Measurements from ENCODE around the gene OR4K14. TPM values are rescaled to one million over a fixed set of nuclear protein-coding genes. Genes with fewer than 3 reads are reported as not detected.
"Not testable (repeated sequence)": the region's sequence is repeated elsewhere in the genome, so short reads cannot be mapped to it uniquely, and the experiment has no call there.

The OR4K14 gene
- total RNA-seq, 2 donors from 2014 or later, result not detected

DNA sequence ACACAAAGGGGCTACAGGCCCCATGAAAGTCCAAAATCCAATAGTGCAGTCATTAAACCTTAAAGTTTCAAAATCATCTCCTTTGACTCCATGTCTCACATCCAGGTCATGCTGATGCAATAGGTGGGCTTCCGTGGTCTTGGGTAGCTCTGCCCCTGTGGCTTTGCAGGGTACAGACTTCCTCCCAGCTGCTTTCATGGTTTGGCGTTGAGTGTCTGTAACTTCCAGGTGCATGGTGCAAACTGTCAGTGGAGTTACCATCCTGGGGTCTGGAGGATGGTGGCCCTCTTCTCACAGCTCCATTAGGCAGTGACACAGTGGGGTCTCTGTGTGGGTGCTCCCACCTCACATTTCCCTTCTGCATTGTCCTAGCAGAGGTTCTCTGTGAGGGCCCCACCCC is 25.7 kb downstream of the OR4K14 start:
- H3K27ac ChIP-seq, result no peak overlapping the region
- no peaks in the 10 kb centered on the region for H3K9me3 ChIP-seq

DNA sequence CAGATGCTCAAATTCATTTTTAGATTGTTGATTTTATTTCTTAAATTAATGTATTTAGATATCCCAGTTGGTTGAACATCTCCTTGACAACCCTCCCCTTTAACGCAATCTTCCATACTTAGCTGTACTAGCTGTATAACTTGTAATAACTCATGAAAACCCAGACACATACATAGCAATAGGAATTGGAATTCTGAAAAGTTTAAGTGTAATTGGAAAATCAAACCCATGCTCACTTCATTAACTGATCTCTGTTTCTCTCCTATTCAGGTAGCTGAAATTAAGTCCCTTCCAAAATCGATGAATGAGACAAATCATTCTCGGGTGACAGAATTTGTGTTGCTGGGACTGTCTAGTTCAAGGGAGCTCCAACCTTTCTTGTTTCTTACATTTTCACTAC is 43.8 kb downstream of the OR4K14 start, which contains the start of gene OR4K15:
Gene OR4K15 (plus strand): TSS at position 301 of the 400 bp plus-strand sequence. CDS start 0 bp downstream, at position 301.
- TF ChIP-seq CTCF (IDR thresholded peaks at IDR 0.05), result no peak
- H3K4me3 ChIP-seq, result no peak within 1 kb of the TSS
- H3K36me3 ChIP-seq, result no peaks in the 10 kb centered on the region
- H3K27me3 ChIP-seq (replicated peaks; ENCODE audit: insufficient read depth), result no peaks in the 10 kb centered on the region
- DNase-seq (ENCODE audit: low spot score) (no peak), ATAC-seq (ENCODE audit: insufficient number of reproducible peaks, low FRiP score, low read depth) (no peak)
- H3K4me1 ChIP-seq (ENCODE audit: control insufficient read depth in 1 of 2, low read depth in 2 of 2), result no peaks in the 10 kb centered on the region
- H3K27ac ChIP-seq, result no peak within 1 kb of the TSS
- H3K9me3 ChIP-seq, result no peaks in the 10 kb centered on the region

More for the DNA sequence above, 25.7 kb downstream of the OR4K14 start:
- no peaks in the 10 kb centered on the region for H3K27me3 ChIP-seq (replicated peaks; ENCODE audit: insufficient read depth)
- no peak for TF ChIP-seq CTCF (IDR thresholded peaks at IDR 0.05)
- no peak overlapping the region for H3K4me3 ChIP-seq
- no peaks in the 10 kb centered on the region for H3K4me1 ChIP-seq (ENCODE audit: control insufficient read depth in 1 of 2, low read depth in 2 of 2)
- DNase-seq (ENCODE audit: low spot score) (no peak), ATAC-seq (ENCODE audit: insufficient number of reproducible peaks, low FRiP score, low read depth) (no peak)
- H3K36me3 ChIP-seq, result no peaks in the 10 kb centered on the region

- Histone ChIP-seq H3K4me1 (ENCODE audit: control insufficient read depth in 1 of 2, low read depth in 2 of 2) (no peaks in the 10 kb centered on the region), H3K36me3 (no peaks in the 10 kb centered on the region), H3K27ac (no peak overlapping the region), H3K9me3 (no peaks in the 10 kb centered on the region), H3K27me3 (replicated peaks; ENCODE audit: insufficient read depth) (no peaks in the 10 kb centered on the region), H3K4me3 (no peak overlapping the region)
- TF ChIP-seq CTCF (IDR thresholded peaks at IDR 0.05), result no peak
- ATAC-seq (ENCODE audit: insufficient number of reproducible peaks, low FRiP score, low read depth) (no peak), DNase-seq (ENCODE audit: low spot score) (no peak)
Measured at GRCh38 chr14:19974844-19975243, 44.3 kb downstream of the OR4K14 start.

DNA sequence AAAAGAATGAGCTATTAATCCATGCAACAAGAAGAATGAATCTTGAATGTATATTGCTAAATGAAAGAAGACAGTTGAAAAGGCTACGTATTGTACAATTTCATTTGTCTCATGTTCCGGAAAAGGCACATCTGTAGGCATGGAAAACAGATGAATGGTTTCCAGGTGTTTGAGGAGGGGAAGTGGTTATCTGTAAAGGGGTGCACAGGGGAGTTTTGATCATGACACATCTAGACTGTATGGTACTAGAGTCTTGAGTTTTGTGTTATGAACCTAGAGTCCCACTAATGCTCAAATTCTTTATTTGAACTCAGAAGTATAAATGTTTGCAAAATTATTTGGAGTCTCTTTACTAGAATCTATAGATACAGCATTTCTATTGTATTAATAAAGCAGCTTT is 49.4 kb downstream of the OR4K14 start:
- H3K36me3 ChIP-seq; H3K27me3 ChIP-seq (replicated peaks; ENCODE audit: insufficient read depth); H3K9me3 ChIP-seq; H3K27ac ChIP-seq; DNase-seq (ENCODE audit: low spot score); H3K4me3 ChIP-seq; H3K4me1 ChIP-seq (ENCODE audit: control insufficient read depth in 1 of 2, low read depth in 2 of 2); ATAC-seq (ENCODE audit: insufficient number of reproducible peaks, low FRiP score, low read depth): not testable (repeated sequence)

Other genes starting within 250 kb of the OR4K14 start
- gene OR4M1, start 245.8 kb downstream of the OR4K14 start, total RNA-seq, result not detected
- not detected for gene OR4N2, start 215.5 kb downstream of the OR4K14 start, total RNA-seq
- not detected for gene OR4K2, start 144.2 kb downstream of the OR4K14 start, total RNA-seq
- not detected for gene OR4K5, start 98.7 kb downstream of the OR4K14 start, total RNA-seq
- gene OR4K1, start 88.4 kb downstream of the OR4K14 start, total RNA-seq, result not detected
- gene OR4K15, start 43.7 kb downstream of the OR4K14 start, total RNA-seq, result not detected
- not detected for gene OR4Q2, start 17.1 kb downstream of the OR4K14 start, total RNA-seq
- not detected for gene OR4K13, start 16.7 kb upstream of the OR4K14 start, total RNA-seq
- gene OR4L1, start 40.7 kb upstream of the OR4K14 start, total RNA-seq, result not detected
- not detected for gene OR4K17, start 91.4 kb upstream of the OR4K14 start, total RNA-seq
- not detected for gene OR4N5, start 119.5 kb upstream of the OR4K14 start, total RNA-seq
- not detected for gene OR11G2, start 171.6 kb upstream of the OR4K14 start, total RNA-seq
- not detected for gene OR11H6, start 204.4 kb upstream of the OR4K14 start, total RNA-seq
- not detected for gene OR11H7, start 209.7 kb upstream of the OR4K14 start, total RNA-seq
- gene OR11H4, start 220.0 kb upstream of the OR4K14 start, total RNA-seq, result not detected